CD14-positive monocyte (primary cell): ENCODE measurements around the gene UTRN. TPM values are rescaled to one million over a fixed set of nuclear protein-coding genes. Genes with fewer than 3 reads are reported as not detected.

Experiments used
- DNase-seq, 3 donors: peaks; one replicate each; pipeline ENCODE4 v3.0.0-alpha.2; 2011 to 2022
- H2AFZ ChIP-seq: 2 replicates; pipeline ENCODE4 v1.6.0; 2012; ENCODE audit warnings: mild to moderate bottlenecking, low read depth, low read length, inconsistent platforms; ENCODE audit not compliant: insufficient read depth, poor library complexity, severe bottlenecking
- H3K27ac ChIP-seq, 2 donors: 1 replicate in 1 of 2; 2 replicates in 1 of 2; pipeline ENCODE4 v1.5.1; 2012 to 2013; ENCODE audit warnings: low read length in 2 of 2, control low read depth in 1 of 2, inconsistent platforms in 1 of 2, low read depth in 1 of 2, mild to moderate bottlenecking in 1 of 2
- H3K27me3 ChIP-seq, 2 donors: one replicate each; pipeline versions ENCODE4 v1.6.0 to v1.6.1; 2011 to 2013; ENCODE audit warnings: low read length in 2 of 2; ENCODE audit not compliant: control insufficient read depth in 2 of 2, insufficient read depth in 2 of 2
- H3K36me3 ChIP-seq, 2 donors: replicated peaks in 1 of 2; 1 replicate in 1 of 2; 2 replicates in 1 of 2; pipeline versions ENCODE4 v1.5.1 to v1.6.1; 2012 to 2013; ENCODE audit warnings: low read length in 2 of 2, control low read depth in 1 of 2, inconsistent platforms in 1 of 2, mild to moderate bottlenecking in 1 of 2; ENCODE audit not compliant: insufficient read depth in 2 of 2, control insufficient read depth in 1 of 2
- H3K4me1 ChIP-seq, 2 donors: 1 replicate in 1 of 2; 2 replicates in 1 of 2; pipeline versions ENCODE4 v1.5.1 to v1.6.1; 2012 to 2013; ENCODE audit warnings: low read length in 2 of 2, control low read depth in 1 of 2, inconsistent platforms in 1 of 2, mild to moderate bottlenecking in 1 of 2, moderate library complexity in 1 of 2; ENCODE audit not compliant: insufficient read depth in 2 of 2, control insufficient read depth in 1 of 2
- H3K4me2 ChIP-seq: replicated peaks from 2 replicates; pipeline ENCODE3; 2012; ENCODE audit warnings: low read length, moderate library complexity, mild to moderate bottlenecking; ENCODE audit not compliant: poor library complexity, severe bottlenecking; ENCODE audit errors: extremely low read depth
- H3K4me3 ChIP-seq, 3 experiments: fragments of 200-600 bp in 1 of 3; sonication (generic) in 1 of 3; replicated peaks in 1 of 3; 1 replicate in 2 of 3; 2 replicates in 1 of 3; pipeline ENCODE4 v1.5.1; 2011 to 2013; ENCODE audit warnings: low read length in 3 of 3, mild to moderate bottlenecking in 3 of 3, control low read depth in 2 of 3, low read depth in 2 of 3, inconsistent platforms in 1 of 3, moderate library complexity in 1 of 3
- H3K79me2 ChIP-seq: 2 replicates; pipeline ENCODE4 v1.6.0; 2012; ENCODE audit warnings: mild to moderate bottlenecking, control low read depth, inconsistent platforms, low read length, moderate library complexity; ENCODE audit not compliant: insufficient read depth
- H3K9ac ChIP-seq: 2 replicates; pipeline ENCODE4 v1.6.0; 2017; ENCODE audit warnings: low read length, mild to moderate bottlenecking; ENCODE audit not compliant: insufficient read depth, poor library complexity, severe bottlenecking
- H3K9me3 ChIP-seq, 2 donors: replicated peaks in 1 of 2; 1 replicate in 1 of 2; 2 replicates in 1 of 2; pipeline versions ENCODE4 v1.5.1 to v1.6.1; 2012 to 2013; ENCODE audit warnings: low read length in 2 of 2, control low read depth in 1 of 2; ENCODE audit not compliant: control insufficient read depth in 1 of 2, insufficient read depth in 1 of 2
- H4K20me1 ChIP-seq: 2 replicates; pipeline ENCODE4 v1.6.0; 2012; ENCODE audit warnings: mild to moderate bottlenecking, low read length, control low read depth, moderate library complexity; ENCODE audit not compliant: insufficient read depth
- H3K27ac Mint-ChIP-seq, 7 donors: one replicate each; pipeline ENCODE4 v1.8.0; 2020; ENCODE audit warnings: mild to moderate bottlenecking in 7 of 7, mixed read lengths in 7 of 7, moderate library complexity in 6 of 7, inconsistent platforms in 2 of 7
- H3K27me3 Mint-ChIP-seq, 3 donors: one replicate each; pipeline ENCODE4 v1.8.0; 2021 to 2022; ENCODE audit warnings: low read depth in 3 of 3, mild to moderate bottlenecking in 3 of 3, mixed read lengths in 3 of 3, moderate library complexity in 3 of 3, inconsistent platforms in 1 of 3
- H3K36me3 Mint-ChIP-seq, 2 donors: one replicate each; pipeline ENCODE4 v1.8.0; 2020; ENCODE audit warnings: mixed read lengths in 2 of 2, inconsistent platforms in 1 of 2, mild to moderate bottlenecking in 1 of 2
- H3K4me1 Mint-ChIP-seq: one replicate; pipeline ENCODE4 v1.8.0; 2020; ENCODE audit warnings: mild to moderate bottlenecking, mixed read lengths
- H3K4me3 Mint-ChIP-seq, 2 donors: one replicate each; pipeline ENCODE4 v1.8.0; 2020; ENCODE audit warnings: mild to moderate bottlenecking in 2 of 2, mixed read lengths in 2 of 2, moderate library complexity in 1 of 2
- H3K9me3 Mint-ChIP-seq, 7 donors: one replicate each; pipeline ENCODE4 v1.8.0; 2020 to 2022; ENCODE audit warnings: mixed read lengths in 7 of 7, mild to moderate bottlenecking in 6 of 7, moderate library complexity in 6 of 7, inconsistent platforms in 2 of 7
- WGBS: methylation state at CpG from one replicate; pipeline ENCODE4 v1.1.5; 2013; ENCODE audit warnings: missing lambda C conversion rate; ENCODE audit not compliant: insufficient coverage; 5-methylcytosine and 5-hydroxymethylcytosine counted together
- intact Hi-C, 2 donors: fragments of 100-400 bp; cut with micrococcal nuclease; formaldehyde crosslinking; loops; one replicate each; pipeline versions ENCODE4 v1.15.0 to v1.15.1; 2023
- polyA plus RNA-seq, 3 donors: library from polyadenylated mRNA; depleted of rRNA in 1 of 3; unstranded in 2 of 3; stranded (reverse) in 1 of 3; fragments of 300-500 nt in 2 of 3; fragments of >200 nt in 1 of 3; fragmentation: Illumina TruSeq in 2 of 3; gene quantifications; 1 replicate in 2 of 3; 2 replicates in 1 of 3; pipeline ENCODE4 v1.2.3, GENCODE V29; 2012 to 2021
- TF ChIP-seq, protein P1 (sequence below): fragments of 200-600 bp; IDR thresholded peaks from one replicate; pipeline ENCODE4 v1.8.0; 2022; ENCODE audit warnings: antibody characterized with exemption, mild to moderate bottlenecking

UTRN gene
- polyA plus RNA-seq, 3 donors = 21.8 to 106 (median 66.1) TPM

- H3K79me2 ChIP-seq = peaks cover 95% of the 10 kb centered on the region
- peaks cover 0 to 3% (median 0%) of the 10 kb centered on the region in 7 donors for H3K9me3 Mint-ChIP-seq
- intact Hi-C loops = loop anchor here in 1 of 2 donors (10.0 kb wide), 1 partner anchor 49 kb away; no protein-coding TSS in a partner anchor
- peaks cover 89% of the 10 kb centered on the region for H4K20me1 ChIP-seq
- H3K36me3 Mint-ChIP-seq = peaks cover 6 to 23% of the 10 kb centered on the region in 2 donors
- H3K9me3 ChIP-seq = no peaks in the 10 kb centered on the region
- no peak overlapping the region for H2AFZ ChIP-seq
- peaks cover 11 to 26% of the 10 kb centered on the region in 2 donors for H3K4me1 ChIP-seq
- no peak overlapping the region for H3K4me3 Mint-ChIP-seq
- no peaks in the 10 kb centered on the region for H3K27me3 ChIP-seq
- no peak overlapping the region for H3K4me3 ChIP-seq
- H3K27ac ChIP-seq = peak overlapping the region in 1 of 2 donors; percentile 24
- H3K27ac Mint-ChIP-seq = peak overlapping the region in 3 of 7 donors; percentile 38 to 54 (median 51)
- peaks cover 0 to 20% of the 10 kb centered on the region in 2 donors for H3K36me3 ChIP-seq
- peaks cover 35% of the 10 kb centered on the region for H3K4me1 Mint-ChIP-seq
- no peak for DNase-seq
- H3K4me2 ChIP-seq = no peak overlapping the region
- no peaks in the 10 kb centered on the region for H3K27me3 Mint-ChIP-seq
- H3K9ac ChIP-seq = no peak overlapping the region
- 91% methylated on average over 4 of the region's 6 CpGs for WGBS
- TF ChIP-seq, protein P1, sequence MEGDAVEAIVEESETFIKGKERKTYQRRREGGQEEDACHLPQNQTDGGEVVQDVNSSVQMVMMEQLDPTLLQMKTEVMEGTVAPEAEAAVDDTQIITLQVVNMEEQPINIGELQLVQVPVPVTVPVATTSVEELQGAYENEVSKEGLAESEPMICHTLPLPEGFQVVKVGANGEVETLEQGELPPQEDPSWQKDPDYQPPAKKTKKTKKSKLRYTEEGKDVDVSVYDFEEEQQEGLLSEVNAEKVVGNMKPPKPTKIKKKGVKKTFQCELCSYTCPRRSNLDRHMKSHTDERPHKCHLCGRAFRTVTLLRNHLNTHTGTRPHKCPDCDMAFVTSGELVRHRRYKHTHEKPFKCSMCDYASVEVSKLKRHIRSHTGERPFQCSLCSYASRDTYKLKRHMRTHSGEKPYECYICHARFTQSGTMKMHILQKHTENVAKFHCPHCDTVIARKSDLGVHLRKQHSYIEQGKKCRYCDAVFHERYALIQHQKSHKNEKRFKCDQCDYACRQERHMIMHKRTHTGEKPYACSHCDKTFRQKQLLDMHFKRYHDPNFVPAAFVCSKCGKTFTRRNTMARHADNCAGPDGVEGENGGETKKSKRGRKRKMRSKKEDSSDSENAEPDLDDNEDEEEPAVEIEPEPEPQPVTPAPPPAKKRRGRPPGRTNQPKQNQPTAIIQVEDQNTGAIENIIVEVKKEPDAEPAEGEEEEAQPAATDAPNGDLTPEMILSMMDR = no peak
Observed at GRCh38 chr6:144315981-144316861, 31.1 kb downstream of the UTRN start.

DNA sequence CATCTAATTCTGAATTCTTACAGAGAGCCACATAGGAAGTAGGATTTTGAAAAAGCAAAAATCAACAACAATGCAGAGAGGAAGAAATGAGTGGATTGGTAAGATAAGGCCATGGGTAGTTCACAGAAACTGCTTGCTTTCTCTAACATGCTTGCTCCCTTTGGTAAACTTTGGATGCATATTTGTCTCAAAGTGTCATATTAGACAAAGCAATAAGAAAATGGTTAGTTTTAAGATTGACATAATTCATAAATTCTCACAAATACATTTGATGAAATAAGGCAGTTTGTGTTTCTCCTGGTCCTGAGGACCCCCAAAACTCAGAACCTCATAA lies 31.7 kb downstream of the UTRN start:
- TF ChIP-seq, protein P1 = no peak
- H3K4me3 Mint-ChIP-seq = no peak overlapping the region
- Histone ChIP-seq H2AFZ (no peak overlapping the region), H3K4me3 (no peak overlapping the region), H3K4me2 (no peak overlapping the region), H3K27ac (peak overlapping the region in 1 of 2 donors; percentile 24), H3K4me1 (peaks cover 11 to 22% of the 10 kb centered on the region in 2 donors), H3K36me3 (peaks cover 0 to 20% of the 10 kb centered on the region in 2 donors), H3K27me3 (no peaks in the 10 kb centered on the region), H4K20me1 (peaks cover 85% of the 10 kb centered on the region), H3K9me3 (no peaks in the 10 kb centered on the region), H3K79me2 (peaks cover 95% of the 10 kb centered on the region), H3K9ac (no peak overlapping the region)
- peak overlapping the region in 1 of 7 donors; percentile 51 for H3K27ac Mint-ChIP-seq
- peaks cover 6 to 29% of the 10 kb centered on the region in 2 donors for H3K36me3 Mint-ChIP-seq
- DNase-seq = no peak
- no peaks in the 10 kb centered on the region for H3K27me3 Mint-ChIP-seq
- peaks cover 0 to 3% (median 0%) of the 10 kb centered on the region in 7 donors for H3K9me3 Mint-ChIP-seq
- peaks cover 32% of the 10 kb centered on the region for H3K4me1 Mint-ChIP-seq
- intact Hi-C loops = loop anchor here in 1 of 2 donors (10.0 kb wide), 1 partner anchor 48 kb away; no protein-coding TSS in a partner anchor
